ENCODE data around the gene FBXO41.

FBXO41 gene

DNA sequence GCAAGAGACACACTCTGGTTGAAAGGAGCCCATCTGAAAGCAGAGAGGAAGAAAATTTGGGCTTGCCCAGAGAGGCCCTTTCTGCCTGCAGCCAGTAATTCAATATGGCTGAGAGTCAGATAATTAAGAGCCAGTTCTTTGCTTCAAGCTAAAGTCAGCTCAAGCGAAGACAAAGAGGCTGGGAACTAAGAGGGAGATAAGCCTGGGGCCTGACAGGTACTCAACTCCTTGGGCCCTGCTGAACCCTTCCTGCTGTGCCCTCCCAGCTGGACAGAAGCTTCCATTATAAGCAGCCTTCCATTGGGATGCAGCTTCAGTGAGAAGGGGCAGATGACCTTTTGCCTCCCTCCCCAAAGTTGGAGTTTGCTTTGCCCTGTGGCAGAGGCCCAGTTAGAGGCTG, 12.0 kb downstream of the FBXO41 start:
- Histone ChIP-seq H3K4me1 (ENCODE audit: control insufficient read depth, insufficient read depth, low read length) (peaks cover 4% of the 10 kb centered on the region; the same call in 1 of the 2 replicates), H3K9me3 (ENCODE audit: control insufficient read depth, insufficient read depth, low read depth, low read length) (no peaks in the 10 kb centered on the region), H3K4me3 (ENCODE audit: low read depth, low read length) (no peak overlapping the region), H3K27ac (ENCODE audit: extremely low read depth, low read depth, low read length) (no peak overlapping the region), H3K36me3 (ENCODE audit: control insufficient read depth in 2 of 2, insufficient read depth in 1 of 2, low read length in 2 of 2) (peaks cover 0 to 14% of the 10 kb centered on the region in 2 experiments; a peak in 1 of 3 replicates)
- CTCF ChIA-PET = interaction anchor here (0.6 to 2.3 kb wide), 3 partner anchors 17 to 95 kb away, joined by 3 to 10 read pairs (median 3); no protein-coding TSS in a partner anchor
- POLR2A ChIA-PET = interaction anchor here (0.8 kb wide), 1 partner anchor 9 kb away, joined by 3 read pairs; no protein-coding TSS in a partner anchor
- no peak for TF ChIP-seq ZNF121 (tag by site-specific recombination; IDR thresholded peaks at IDR 0.05)
- no peak for TF ChIP-seq PRDM2 (tag by site-specific recombination; IDR thresholded peaks at IDR 0.05; ENCODE audit: borderline replicate concordance)
- TF ChIP-seq, protein P1, sequence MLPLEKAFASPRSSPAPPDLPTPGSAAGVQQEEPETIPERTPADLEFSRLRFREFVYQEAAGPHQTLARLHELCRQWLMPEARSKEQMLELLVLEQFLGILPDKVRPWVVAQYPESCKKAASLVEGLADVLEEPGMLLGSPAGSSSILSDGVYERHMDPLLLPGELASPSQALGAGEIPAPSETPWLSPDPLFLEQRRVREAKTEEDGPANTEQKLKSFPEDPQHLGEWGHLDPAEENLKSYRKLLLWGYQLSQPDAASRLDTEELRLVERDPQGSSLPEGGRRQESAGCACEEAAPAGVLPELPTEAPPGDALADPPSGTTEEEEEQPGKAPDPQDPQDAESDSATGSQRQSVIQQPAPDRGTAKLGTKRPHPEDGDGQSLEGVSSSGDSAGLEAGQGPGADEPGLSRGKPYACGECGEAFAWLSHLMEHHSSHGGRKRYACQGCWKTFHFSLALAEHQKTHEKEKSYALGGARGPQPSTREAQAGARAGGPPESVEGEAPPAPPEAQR (tag by site-specific recombination; IDR thresholded peaks at IDR 0.05) = no peak
- TF ChIP-seq ZFP41 (tag by site-specific recombination; IDR thresholded peaks at IDR 0.05; ENCODE audit: borderline replicate concordance) = no peak
- TF ChIP-seq SP2 (tag by site-specific recombination; IDR thresholded peaks at IDR 0.05) = no peak
- TF ChIP-seq CTCF (tag by site-specific recombination; IDR thresholded peaks at IDR 0.05) = no peak
- TF ChIP-seq, protein P2, sequence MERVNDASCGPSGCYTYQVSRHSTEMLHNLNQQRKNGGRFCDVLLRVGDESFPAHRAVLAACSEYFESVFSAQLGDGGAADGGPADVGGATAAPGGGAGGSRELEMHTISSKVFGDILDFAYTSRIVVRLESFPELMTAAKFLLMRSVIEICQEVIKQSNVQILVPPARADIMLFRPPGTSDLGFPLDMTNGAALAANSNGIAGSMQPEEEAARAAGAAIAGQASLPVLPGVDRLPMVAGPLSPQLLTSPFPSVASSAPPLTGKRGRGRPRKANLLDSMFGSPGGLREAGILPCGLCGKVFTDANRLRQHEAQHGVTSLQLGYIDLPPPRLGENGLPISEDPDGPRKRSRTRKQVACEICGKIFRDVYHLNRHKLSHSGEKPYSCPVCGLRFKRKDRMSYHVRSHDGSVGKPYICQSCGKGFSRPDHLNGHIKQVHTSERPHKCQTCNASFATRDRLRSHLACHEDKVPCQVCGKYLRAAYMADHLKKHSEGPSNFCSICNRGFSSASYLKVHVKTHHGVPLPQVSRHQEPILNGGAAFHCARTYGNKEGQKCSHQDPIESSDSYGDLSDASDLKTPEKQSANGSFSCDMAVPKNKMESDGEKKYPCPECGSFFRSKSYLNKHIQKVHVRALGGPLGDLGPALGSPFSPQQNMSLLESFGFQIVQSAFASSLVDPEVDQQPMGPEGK (tag by site-specific recombination; IDR thresholded peaks at IDR 0.05) = no peak
- no peak for TF ChIP-seq ZNF510 (tag by site-specific recombination; IDR thresholded peaks at IDR 0.05; ENCODE audit: insufficient replicate concordance)
- no peak for TF ChIP-seq ZNF223 (tag by site-specific recombination; IDR thresholded peaks at IDR 0.05)
- TF ChIP-seq ZNF280C (tag by site-specific recombination; IDR thresholded peaks at IDR 0.05) = no peak
- TF ChIP-seq ZNF624 (tag by site-specific recombination; IDR thresholded peaks at IDR 0.05) = no peak
- TF ChIP-seq ZFP69B (tag by site-specific recombination; IDR thresholded peaks at IDR 0.05) = no peak
- TF ChIP-seq ZNF580 (tag by site-specific recombination; IDR thresholded peaks at IDR 0.05) = no peak
- TF ChIP-seq ZNF302 (tag by site-specific recombination; IDR thresholded peaks at IDR 0.05; ENCODE audit: low read depth) = no peak
- TF ChIP-seq, protein P3, sequence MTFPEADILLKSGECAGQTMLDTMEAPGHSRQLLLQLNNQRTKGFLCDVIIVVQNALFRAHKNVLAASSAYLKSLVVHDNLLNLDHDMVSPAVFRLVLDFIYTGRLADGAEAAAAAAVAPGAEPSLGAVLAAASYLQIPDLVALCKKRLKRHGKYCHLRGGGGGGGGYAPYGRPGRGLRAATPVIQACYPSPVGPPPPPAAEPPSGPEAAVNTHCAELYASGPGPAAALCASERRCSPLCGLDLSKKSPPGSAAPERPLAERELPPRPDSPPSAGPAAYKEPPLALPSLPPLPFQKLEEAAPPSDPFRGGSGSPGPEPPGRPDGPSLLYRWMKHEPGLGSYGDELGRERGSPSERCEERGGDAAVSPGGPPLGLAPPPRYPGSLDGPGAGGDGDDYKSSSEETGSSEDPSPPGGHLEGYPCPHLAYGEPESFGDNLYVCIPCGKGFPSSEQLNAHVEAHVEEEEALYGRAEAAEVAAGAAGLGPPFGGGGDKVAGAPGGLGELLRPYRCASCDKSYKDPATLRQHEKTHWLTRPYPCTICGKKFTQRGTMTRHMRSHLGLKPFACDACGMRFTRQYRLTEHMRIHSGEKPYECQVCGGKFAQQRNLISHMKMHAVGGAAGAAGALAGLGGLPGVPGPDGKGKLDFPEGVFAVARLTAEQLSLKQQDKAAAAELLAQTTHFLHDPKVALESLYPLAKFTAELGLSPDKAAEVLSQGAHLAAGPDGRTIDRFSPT (tag by site-specific recombination; IDR thresholded peaks at IDR 0.05) = no peak
- no peak for TF ChIP-seq ZNF157 (tag by site-specific recombination; IDR thresholded peaks at IDR 0.05)
- no peak for TF ChIP-seq ZNF423 (tag by site-specific recombination; IDR thresholded peaks at IDR 0.05)
- TF ChIP-seq ZNF558 (tag by site-specific recombination; IDR thresholded peaks at IDR 0.05) = no peak

Measured in HEK293 (cell line).